H1 (cell line): Measurements from ENCODE around the gene EXTL1. TPM values are rescaled to one million over a fixed set of nuclear protein-coding genes. Genes with fewer than 3 reads are reported as not detected.

Experiments
- CTCF ChIA-PET: fragments of 300-600 bp; sonication (Branson Sonifier 250); formaldehyde crosslinking; loops from one replicate; lab custom pipeline; 2021; ENCODE audit not compliant: partially characterized antibody; lab: Charles Lee
- POLR2A ChIA-PET: fragments of 300-600 bp; sonication (Branson Sonifier 250); formaldehyde crosslinking; loops from one replicate; lab custom pipeline; 2021; ENCODE audit warnings: inconsistent platforms; ENCODE audit not compliant: partially characterized antibody; lab: Charles Lee
- DNase-seq, 2 experiments: peaks; one replicate each; pipeline versions ENCODE4 v3.0.0 to v3.0.0-alpha.2; 2010 to 2022; ENCODE audit warnings: low spot score in 2 of 2, low read depth in 1 of 2, mixed read lengths in 1 of 2
- FAIRE-seq: peaks from 2 replicates; lab custom pipeline; 2011; peaks lifted over from hg19 to GRCh38; lab: Jason Lieb, UNC
- H2AFZ ChIP-seq: 2 replicates; pipeline ENCODE4 v1.8.1; 2012; ENCODE audit warnings: low read length, inconsistent platforms
- H2AK5ac ChIP-seq: 2 replicates; pipeline ENCODE4 v1.6.1; 2013; ENCODE audit warnings: low read depth, low read length
- H2BK120ac ChIP-seq: replicated peaks from 2 replicates; pipeline ENCODE3; 2013; ENCODE audit warnings: low read depth, low read length, inconsistent platforms
- H2BK12ac ChIP-seq: 2 replicates; pipeline ENCODE4 v1.6.1; 2013; ENCODE audit warnings: low read depth, low read length
- H2BK15ac ChIP-seq: 2 replicates; pipeline ENCODE4 v1.6.1; 2013; ENCODE audit warnings: low read length
- H2BK20ac ChIP-seq: 2 replicates; pipeline ENCODE4 v1.6.1; 2013; ENCODE audit warnings: low read length
- H2BK5ac ChIP-seq: 2 replicates; pipeline ENCODE4 v1.6.1; 2013; ENCODE audit warnings: low read depth, low read length
- H3K14ac ChIP-seq: 2 replicates; pipeline ENCODE4 v1.6.1; 2013; ENCODE audit warnings: inconsistent platforms; ENCODE audit not compliant: insufficient read length
- H3K18ac ChIP-seq: 2 replicates; pipeline ENCODE4 v1.6.1; 2013; ENCODE audit warnings: low read length; ENCODE audit errors: extremely low read depth
- H3K23ac ChIP-seq: 2 replicates; pipeline ENCODE4 v1.6.1; 2013; ENCODE audit warnings: inconsistent platforms; ENCODE audit not compliant: insufficient read length
- H3K23me2 ChIP-seq: 2 replicates; pipeline ENCODE4 v1.6.1; 2013; ENCODE audit warnings: low read depth, low read length
- H3K27ac ChIP-seq: 2 replicates; pipeline ENCODE4 v1.6.1; 2011; ENCODE audit warnings: low read depth, low read length, inconsistent platforms
- H3K27me3 ChIP-seq, 4 experiments: replicated peaks in 1 of 4; 1 replicate in 1 of 4; 2 replicates in 3 of 4; pipeline versions ENCODE4 v1.6.1 to v1.8.1; 2011 to 2013; ENCODE audit warnings: low read length in 3 of 4, mild to moderate bottlenecking in 3 of 4, inconsistent platforms in 2 of 4, mixed read lengths in 2 of 4, moderate library complexity in 1 of 4; ENCODE audit not compliant: control insufficient read depth in 3 of 4, insufficient read depth in 3 of 4; ENCODE audit errors: extremely low read depth in 1 of 4
- H3K36me3 ChIP-seq, 4 experiments: 2 replicates each; pipeline versions ENCODE4 v1.6.1 to v1.8.1; 2011 to 2013; ENCODE audit warnings: mild to moderate bottlenecking in 4 of 4, low read length in 3 of 4, moderate library complexity in 2 of 4, control low read depth in 1 of 4, inconsistent platforms in 1 of 4; ENCODE audit not compliant: insufficient read depth in 4 of 4, control insufficient read depth in 2 of 4
- H3K4ac ChIP-seq: replicated peaks from 2 replicates; pipeline ENCODE3; 2013; ENCODE audit warnings: low read length, low read depth, mixed read lengths, inconsistent platforms; ENCODE audit not compliant: insufficient read length
- H3K4me1 ChIP-seq, 4 experiments: replicated peaks in 1 of 4; 1 replicate in 1 of 4; 2 replicates in 3 of 4; pipeline versions ENCODE4 v1.6.1 to v1.8.1; 2011 to 2013; ENCODE audit warnings: low read length in 3 of 4, inconsistent platforms in 2 of 4, mixed read lengths in 1 of 4; ENCODE audit not compliant: insufficient read depth in 4 of 4, control insufficient read depth in 3 of 4
- H3K4me2 ChIP-seq, 2 experiments: 2 replicates each; pipeline versions ENCODE4 v1.6.1 to v1.8.1; 2011 to 2013; ENCODE audit warnings: low read depth in 2 of 2, low read length in 2 of 2, control low read depth in 1 of 2, inconsistent platforms in 1 of 2, mild to moderate bottlenecking in 1 of 2; ENCODE audit not compliant: insufficient read depth in 1 of 2
- H3K4me3 ChIP-seq, 4 experiments: fragments of 200-600, 300-600 bp in 1 of 4; sonication (generic), shearing (Covaris generic), sonication (Bioruptor Twin) in 1 of 4; 2 replicates each; pipeline versions ENCODE4 v1.5.1 to v1.8.1; 2011 to 2016; ENCODE audit warnings: low read length in 4 of 4, low read depth in 3 of 4, control low read depth in 2 of 4, inconsistent platforms in 2 of 4, mild to moderate bottlenecking in 2 of 4, mixed read lengths in 1 of 4, moderate library complexity in 1 of 4; ENCODE audit not compliant: insufficient read depth in 2 of 4; ENCODE audit errors: extremely low read depth in 1 of 4
- H3K56ac ChIP-seq: replicated peaks from 2 replicates; pipeline ENCODE3; 2013; ENCODE audit warnings: low read depth, mild to moderate bottlenecking, mixed read lengths, low read length, inconsistent platforms; ENCODE audit not compliant: insufficient read length
- H3K79me1 ChIP-seq: 2 replicates; pipeline ENCODE4 v1.6.1; 2013; ENCODE audit warnings: low read depth, low read length, control low read depth
- H3K79me2 ChIP-seq, 2 experiments: 2 replicates each; pipeline versions ENCODE4 v1.6.1 to v1.8.1; 2012 to 2013; ENCODE audit warnings: low read length in 2 of 2, mild to moderate bottlenecking in 2 of 2, inconsistent platforms in 1 of 2; ENCODE audit not compliant: insufficient read depth in 2 of 2, control insufficient read depth in 1 of 2
- H3K9ac ChIP-seq, 4 experiments: replicated peaks in 1 of 4; 1 replicate in 1 of 4; 2 replicates in 3 of 4; pipeline versions ENCODE4 v1.6.1 to v1.8.1; 2011 to 2013; ENCODE audit warnings: low read depth in 3 of 4, low read length in 3 of 4, control low read depth in 2 of 4, mild to moderate bottlenecking in 2 of 4, moderate library complexity in 2 of 4, inconsistent platforms in 1 of 4; ENCODE audit errors: extremely low read depth in 1 of 4
- H3K9me3 ChIP-seq, 2 experiments: 2 replicates each; pipeline versions ENCODE4 v1.6.1 to v1.8.1; 2012 to 2013; ENCODE audit warnings: mild to moderate bottlenecking in 2 of 2, moderate library complexity in 2 of 2, control low read depth in 1 of 2, inconsistent platforms in 1 of 2, low read depth in 1 of 2, low read length in 1 of 2, mixed read lengths in 1 of 2; ENCODE audit not compliant: insufficient read depth in 2 of 2
- H4K20me1 ChIP-seq, 2 experiments: replicated peaks in 1 of 2; 2 replicates each; pipeline versions ENCODE3 to v1.8.1; 2011 to 2013; ENCODE audit warnings: inconsistent platforms in 2 of 2, low read length in 2 of 2, mild to moderate bottlenecking in 1 of 2; ENCODE audit not compliant: insufficient read depth in 2 of 2, control insufficient read depth in 1 of 2
- H4K5ac ChIP-seq: 2 replicates; pipeline ENCODE4 v1.6.1; 2013; ENCODE audit warnings: low read length, low read depth, mixed read lengths, inconsistent platforms; ENCODE audit not compliant: insufficient read length
- H4K8ac ChIP-seq: 2 replicates; pipeline ENCODE4 v1.8.0; 2013; ENCODE audit warnings: mild to moderate bottlenecking, moderate library complexity, low read length, inconsistent platforms; ENCODE audit not compliant: insufficient read depth; ENCODE audit errors: extremely low read depth
- H4K91ac ChIP-seq: replicated peaks from 2 replicates; pipeline ENCODE3; 2013; ENCODE audit warnings: low read length, mixed read lengths, inconsistent platforms; ENCODE audit not compliant: insufficient read length
- ASH2L ChIP-seq: fragments of 200-600, 300-600 bp; sonication (generic); IDR thresholded peaks from one replicate; pipeline ENCODE4 v1.7.1; 2017; ENCODE audit warnings: low read length
- FOSL1 ChIP-seq: IDR thresholded peaks from 2 replicates; pipeline ENCODE4 v1.6.1; 2011; ENCODE audit warnings: mild to moderate bottlenecking, low read depth, low read length, moderate library complexity; ENCODE audit not compliant: insufficient read depth
- GABPA ChIP-seq: IDR thresholded peaks from 2 replicates; pipeline ENCODE4 v1.6.1; 2011; ENCODE audit warnings: mild to moderate bottlenecking, low read length, moderate library complexity, borderline replicate concordance; ENCODE audit not compliant: insufficient read depth
- KDM1A ChIP-seq: fragments of 200-600, 300-600 bp; sonication (generic); IDR thresholded peaks from 2 replicates; pipeline ENCODE4 v1.7.1; 2016; ENCODE audit warnings: mild to moderate bottlenecking, low read length, borderline replicate concordance
- RNF2 ChIP-seq: fragments of 200-900, 300-1000 bp; sonication (generic); IDR thresholded peaks from 2 replicates; pipeline ENCODE4 v1.7.1; 2016; ENCODE audit warnings: borderline replicate concordance, low read depth, mild to moderate bottlenecking, antibody characterized with exemption, low read length; ENCODE audit not compliant: poor library complexity, severe bottlenecking; ENCODE audit errors: missing control alignments
- SP1 ChIP-seq: IDR thresholded peaks from 2 replicates; pipeline ENCODE4 v1.6.1; 2011; ENCODE audit warnings: low read depth, low read length
- SP4 ChIP-seq: IDR thresholded peaks from 2 replicates; pipeline ENCODE4 v1.6.1; 2012; ENCODE audit warnings: low read length, inconsistent platforms
- SRF ChIP-seq: IDR thresholded peaks from 2 replicates; pipeline ENCODE4 v1.6.1; 2011; ENCODE audit warnings: mild to moderate bottlenecking, low read depth, low read length, moderate library complexity
- TAF7 ChIP-seq: optimal IDR thresholded peaks from 2 replicates; pipeline ENCODE3; 2011; ENCODE audit warnings: low read depth, mild to moderate bottlenecking, inconsistent platforms, low read length, moderate library complexity, borderline replicate concordance
- WGBS, 2 experiments: shearing (Covaris generic) in 1 of 2; methylation state at CpG; one replicate each; pipeline versions ENCODE4 v1.1.6 to v1.1.7; 2013 to 2015; ENCODE audit warnings: low lambda C conversion rate in 2 of 2, mixed read lengths in 2 of 2, inconsistent platforms in 1 of 2, low coverage in 1 of 2, missing lambda C conversion rate in 1 of 2; ENCODE audit not compliant: insufficient replicate concordance in 2 of 2, insufficient coverage in 1 of 2, insufficient read length in 1 of 2; ENCODE audit errors: extremely low coverage in 1 of 2, missing lambda C conversion rate in 1 of 2; 5-methylcytosine and 5-hydroxymethylcytosine counted together
- polyA plus RNA-seq, 7 experiments: library from polyadenylated mRNA; depleted of rRNA in 3 of 7; stranded (reverse) in 5 of 7; unstranded in 2 of 7; fragments of >200 nt in 5 of 7; fragments of 200-250 nt in 2 of 7; gene quantifications; 1 replicate in 5 of 7; 2 replicates in 1 of 7; 4 replicates in 1 of 7; pipeline versions ENCODE4 v1.2.1 to v1.2.3, GENCODE V29; 2011 to 2013; ENCODE audit warnings: missing spikeins in 2 of 7, mixed read lengths in 2 of 7
- total RNA-seq: library from RNA; stranded (reverse); fragmentation: NEBNext Ultra II Directional; extraction: Animal tissue kit (Norgen Biotek cat#: 25700); gene quantifications from 2 replicates; pipeline ENCODE4 v1.2.1, GENCODE V29; 2021
- TF ChIP-seq, protein P1 (sequence below): IDR thresholded peaks from 2 replicates; pipeline ENCODE4 v1.6.1; 2011; ENCODE audit warnings: low read length, improper control_type of control experiment

The EXTL1 gene
- total and polyA plus RNA-seq, 2 of the 8 experiments (the other 6 are each of a cell fraction or from before 2014, with no cell fraction given): 0.89 to 1.2 TPM

DNA sequence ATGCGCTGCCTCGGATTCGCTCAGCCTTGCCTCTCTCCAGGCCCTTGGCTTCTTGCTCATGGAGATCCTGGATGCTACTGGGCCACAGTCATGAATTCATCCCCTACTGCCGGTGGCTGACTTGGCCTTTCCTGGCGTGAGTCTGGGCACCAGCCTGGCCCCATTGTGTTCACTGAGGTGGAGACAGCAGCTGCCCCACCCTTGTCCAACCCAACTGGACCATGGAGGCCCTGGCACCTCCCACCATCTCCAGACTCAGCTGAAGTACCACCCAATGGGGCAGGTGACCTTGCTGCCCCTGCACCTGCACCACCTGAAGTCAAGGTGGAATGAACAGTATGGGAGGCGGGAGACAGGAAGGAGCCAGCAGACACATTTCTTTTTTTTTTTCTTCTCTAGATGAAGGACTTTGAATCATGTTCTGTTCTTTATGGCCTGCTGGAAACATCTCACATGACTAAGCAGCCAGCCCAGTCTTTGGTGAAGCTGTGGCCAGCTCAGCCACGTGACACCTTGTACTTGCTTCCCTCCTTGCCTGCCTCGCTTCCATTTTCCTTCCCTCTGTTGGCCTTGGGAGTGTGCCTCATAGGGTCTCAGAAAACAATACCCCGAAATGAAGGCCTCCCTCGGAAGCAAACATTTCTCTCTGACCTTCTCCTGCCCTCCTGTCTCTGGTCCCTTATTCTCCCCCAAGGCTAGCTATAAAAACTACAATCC is 28.1 kb downstream of the EXTL1 start:
- Histone ChIP-seq H2AK5ac (no peak overlapping the region), H4K91ac (no peak overlapping the region), H3K4me3 (no peak overlapping the region), H3K9ac (no peak overlapping the region), H3K4me2 (no peak overlapping the region), H3K79me2 (no peaks in the 10 kb centered on the region), H4K20me1 (peaks cover 2% of the 10 kb centered on the region in 2 experiments), H3K4me1 (peaks cover 0 to 11% (median 5%) of the 10 kb centered on the region in 4 experiments; a peak in 3 of 7 replicates), H3K23me2 (peaks cover 10% of the 10 kb centered on the region; the same call in 1 of the 2 replicates), H3K79me1 (no peaks in the 10 kb centered on the region), H4K8ac (no peak overlapping the region), H2BK15ac (no peak overlapping the region), H4K5ac (no peak overlapping the region), H3K27me3 (peaks cover 26 to 47% (median 40%) of the 10 kb centered on the region in 4 experiments), H3K4ac (no peak overlapping the region), H3K18ac (no peak overlapping the region), H2BK5ac (no peak overlapping the region), H3K9me3 (no peaks in the 10 kb centered on the region), H2AFZ (no peak overlapping the region), H2BK12ac (no peak overlapping the region), H3K56ac (no peak overlapping the region), H3K14ac (no peak overlapping the region), H3K36me3 (no peaks in the 10 kb centered on the region; a peak in 1 of 8 replicates), H3K23ac (no peak overlapping the region), H3K27ac (no peak overlapping the region), H2BK20ac (no peak overlapping the region), H2BK120ac (no peak overlapping the region)
- POLR2A ChIA-PET: interaction anchor here (0.8 kb wide), 1 partner anchor 9 kb away, joined by 4 read pairs; no protein-coding TSS in a partner anchor
- TF ChIP-seq FOSL1 (no peak), ASH2L (no peak), TAF7 (no peak), KDM1A (no peak), RNF2 (no peak), SRF (no peak), GABPA (no peak), SP4 (no peak), SP1 (no peak)
- TF ChIP-seq, protein P1, sequence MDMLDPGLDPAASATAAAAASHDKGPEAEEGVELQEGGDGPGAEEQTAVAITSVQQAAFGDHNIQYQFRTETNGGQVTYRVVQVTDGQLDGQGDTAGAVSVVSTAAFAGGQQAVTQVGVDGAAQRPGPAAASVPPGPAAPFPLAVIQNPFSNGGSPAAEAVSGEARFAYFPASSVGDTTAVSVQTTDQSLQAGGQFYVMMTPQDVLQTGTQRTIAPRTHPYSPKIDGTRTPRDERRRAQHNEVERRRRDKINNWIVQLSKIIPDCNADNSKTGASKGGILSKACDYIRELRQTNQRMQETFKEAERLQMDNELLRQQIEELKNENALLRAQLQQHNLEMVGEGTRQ: no peak
- CTCF ChIA-PET: interaction anchor here (0.6 to 1.3 kb wide), 4 partner anchors 10 to 94 kb away, joined by 3 read pairs; no protein-coding TSS in a partner anchor
- DNase-seq: no peak
- WGBS, 2 experiments: 70% methylated on average over 10 of the region's 10 CpGs; no CpG with 5 or more reads in 1 of the 2 experiments
- FAIRE-seq: no peak
